Fibroblast of the conjunctiva (primary cell): ENCODE data around the gene PELI2.

Experiments
- DNase-seq: peaks from one replicate; pipeline ENCODE4 v3.0.0-alpha.2; 2010; ENCODE audit warnings: low read depth

PELI2 gene

DNA sequence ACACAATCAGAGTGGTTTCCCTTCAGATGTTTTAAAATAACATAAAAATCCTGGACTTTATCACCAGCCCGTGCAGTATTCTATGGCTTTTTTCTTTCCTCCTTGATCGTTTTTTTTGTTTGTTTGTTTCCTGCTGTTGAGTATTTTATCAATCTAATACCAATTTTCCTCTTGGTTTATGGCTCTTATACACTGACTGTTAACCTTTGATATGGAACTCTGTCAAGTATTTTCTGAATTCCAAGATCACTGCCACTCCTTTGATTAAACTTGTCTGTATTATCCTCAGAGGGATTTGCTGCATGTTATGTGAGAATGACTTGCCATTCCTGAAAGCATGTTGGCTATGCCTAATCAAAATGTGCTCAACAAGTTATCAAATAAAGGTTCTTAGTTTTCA lies 88.4 kb downstream of the PELI2 start:
- DNase-seq: no peak

DNA sequence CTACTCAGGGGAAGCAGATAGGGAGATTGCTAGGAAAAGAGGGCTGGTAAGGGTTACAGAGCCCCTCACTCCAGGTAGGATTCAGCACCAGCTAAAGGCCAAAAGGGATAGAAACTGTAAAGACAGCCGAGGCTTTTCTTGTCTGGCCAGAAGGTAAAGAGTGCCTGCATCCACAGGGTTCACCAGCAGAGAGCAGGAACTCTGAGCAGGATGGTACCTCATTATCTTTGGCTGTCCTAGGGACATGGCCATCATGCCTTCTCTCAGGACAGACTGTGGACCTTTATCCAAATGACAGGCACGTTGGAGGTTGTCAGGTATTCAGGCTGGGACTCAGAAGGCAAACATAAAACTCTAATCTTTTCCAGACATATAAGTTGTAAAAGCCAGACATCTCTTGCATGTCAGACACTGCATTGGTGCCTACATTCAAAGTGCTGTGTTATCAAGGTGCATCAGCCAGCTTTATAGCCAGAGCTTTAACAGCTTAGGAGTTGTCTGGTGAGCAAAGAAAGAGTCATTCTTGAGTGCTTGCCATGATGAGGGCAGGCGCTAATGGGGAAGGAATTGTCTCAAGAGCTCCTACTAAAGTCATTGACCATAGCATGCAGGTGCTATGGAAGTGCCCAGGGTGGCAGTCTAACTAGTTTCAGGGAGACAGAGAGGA lies 89.5 kb downstream of the PELI2 start:
- DNase-seq: no peak

DNA sequence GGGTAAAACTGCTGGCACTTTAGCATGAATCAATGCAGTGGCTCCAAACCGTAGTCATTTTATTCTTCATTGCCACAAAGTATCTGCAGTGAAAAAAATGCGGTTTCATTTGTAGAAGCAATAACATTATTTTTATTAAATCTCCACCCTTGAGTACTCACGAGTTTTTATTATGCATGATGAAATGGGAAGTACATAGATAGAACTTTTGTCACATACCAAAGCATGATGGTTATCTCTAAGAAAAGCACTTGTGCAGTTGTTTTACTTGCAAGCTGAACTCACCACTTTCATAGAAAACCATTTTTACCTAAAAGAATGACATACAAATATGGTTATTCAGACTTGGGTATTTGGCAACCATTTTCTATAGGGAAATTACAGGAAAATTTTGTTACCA lies 90.3 kb downstream of the PELI2 start:
- DNase-seq: no peak

DNA sequence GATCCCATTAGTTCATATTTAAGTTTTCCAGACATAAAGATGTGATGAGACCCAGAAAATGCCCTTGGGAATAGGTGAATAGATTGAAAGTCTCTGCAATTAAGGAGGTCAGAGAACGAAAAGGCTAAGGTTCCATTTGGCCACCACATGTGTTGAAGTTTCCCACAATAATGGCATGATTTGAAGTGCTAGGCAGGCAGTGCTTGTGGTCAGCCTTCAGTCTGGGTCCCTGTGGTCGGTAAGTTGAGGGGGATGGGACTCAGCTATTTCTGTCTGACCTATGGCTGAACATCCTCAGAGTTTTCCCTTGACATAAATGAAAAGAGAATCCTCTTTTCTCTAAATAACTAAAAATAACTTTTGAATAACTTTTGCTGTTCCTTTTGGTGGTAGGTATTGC lies 92.4 kb downstream of the PELI2 start:
- DNase-seq: no peak

DNA sequence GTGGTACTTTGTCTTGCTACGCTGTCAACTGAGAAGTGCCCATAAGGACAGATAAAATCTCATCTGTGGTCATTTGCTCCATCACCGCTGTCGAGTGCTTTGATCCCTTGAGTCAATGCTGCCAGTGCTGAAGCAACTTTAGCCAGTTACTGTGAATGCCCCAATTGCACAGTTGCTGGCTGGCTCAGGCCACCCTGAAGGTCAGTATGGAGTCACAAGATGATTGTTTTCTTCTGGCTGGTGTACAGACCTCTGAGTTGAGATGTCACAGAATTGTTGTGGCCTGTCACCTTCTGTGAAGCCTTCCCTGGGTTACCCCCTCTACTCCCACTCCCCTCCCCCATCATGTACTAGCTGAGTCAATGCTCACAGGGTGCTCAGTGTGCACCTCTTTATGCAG lies 92.9 kb downstream of the PELI2 start:
- DNase-seq: no peak

DNA sequence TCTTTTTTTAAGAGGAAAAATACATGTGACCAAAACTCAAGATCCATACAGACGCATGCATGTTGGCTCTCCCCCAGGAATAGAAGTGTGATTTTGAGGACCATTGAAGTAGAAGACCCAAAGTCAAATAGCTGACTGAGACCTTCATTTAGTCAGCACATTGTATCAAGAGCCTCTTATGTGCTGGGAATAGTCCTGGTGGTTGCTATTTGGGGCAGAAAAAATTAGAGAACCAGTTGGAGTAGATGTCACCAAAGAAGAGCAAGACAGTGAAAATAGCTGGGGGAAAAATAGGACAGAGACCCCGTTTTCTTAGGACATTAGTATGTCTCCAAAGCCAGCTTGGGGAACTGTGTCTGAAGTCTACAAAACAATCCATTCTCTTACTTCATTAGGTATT lies 93.6 kb downstream of the PELI2 start:
- DNase-seq: no peak

DNA sequence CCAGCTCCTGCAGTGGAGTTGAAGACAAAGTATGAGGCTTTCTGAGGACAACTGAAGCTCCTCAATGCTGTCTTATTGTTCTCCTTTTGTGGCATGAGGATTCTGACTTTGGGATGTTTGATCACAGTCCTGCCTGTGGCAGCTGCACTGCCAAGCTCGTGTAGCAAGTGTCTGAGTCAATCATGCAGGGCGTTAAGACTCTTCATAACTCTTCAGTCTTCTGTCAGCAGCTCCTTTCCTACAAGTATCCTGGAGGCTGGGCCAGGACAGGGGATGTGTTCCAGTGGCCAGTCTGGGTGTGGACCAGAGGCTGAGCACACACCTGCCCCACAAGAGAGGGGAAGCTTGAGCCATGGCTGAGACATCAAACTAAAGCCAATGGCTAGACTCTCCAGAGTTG lies 94.3 kb downstream of the PELI2 start:
- no peak for DNase-seq

DNA sequence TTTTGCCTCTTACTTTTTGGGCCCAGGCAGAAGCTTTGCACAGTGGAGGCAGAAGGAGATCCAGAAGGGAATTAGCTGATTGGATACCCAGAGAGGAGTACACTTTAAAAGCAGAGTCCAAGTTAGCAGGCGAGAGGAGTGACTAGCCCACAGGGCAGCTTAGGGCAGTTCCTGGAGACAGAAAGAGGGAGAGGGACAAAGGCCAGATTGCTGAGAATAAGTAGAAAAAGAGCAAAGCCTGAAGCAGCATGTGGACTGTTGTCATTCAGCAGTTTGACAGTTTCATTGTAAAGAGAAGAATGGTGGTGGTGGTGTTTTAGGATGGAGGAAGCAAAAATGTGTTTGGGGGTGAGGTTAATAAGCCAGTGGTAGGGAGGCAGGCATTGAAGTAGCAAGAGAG lies 95.1 kb downstream of the PELI2 start:
- no peak for DNase-seq

DNA sequence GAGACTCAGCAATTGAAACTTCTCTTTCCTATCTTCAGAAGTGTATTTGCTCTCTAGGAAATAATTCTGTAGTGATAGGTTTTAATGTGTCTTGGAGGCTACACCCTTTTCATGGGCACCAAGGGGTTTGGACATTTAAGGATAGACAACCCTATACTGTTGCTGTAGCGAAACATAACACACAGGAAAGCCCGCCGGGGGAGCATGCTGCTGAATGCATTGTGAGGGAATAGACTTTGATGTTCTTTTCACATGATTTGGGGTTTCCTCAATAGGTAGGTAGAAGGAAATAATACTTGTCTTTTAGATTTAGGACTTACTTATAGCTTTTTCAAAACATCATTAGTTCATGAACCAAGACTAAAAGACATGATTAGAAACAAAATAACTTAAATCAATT lies 97.0 kb downstream of the PELI2 start:
- DNase-seq: no peak

DNA sequence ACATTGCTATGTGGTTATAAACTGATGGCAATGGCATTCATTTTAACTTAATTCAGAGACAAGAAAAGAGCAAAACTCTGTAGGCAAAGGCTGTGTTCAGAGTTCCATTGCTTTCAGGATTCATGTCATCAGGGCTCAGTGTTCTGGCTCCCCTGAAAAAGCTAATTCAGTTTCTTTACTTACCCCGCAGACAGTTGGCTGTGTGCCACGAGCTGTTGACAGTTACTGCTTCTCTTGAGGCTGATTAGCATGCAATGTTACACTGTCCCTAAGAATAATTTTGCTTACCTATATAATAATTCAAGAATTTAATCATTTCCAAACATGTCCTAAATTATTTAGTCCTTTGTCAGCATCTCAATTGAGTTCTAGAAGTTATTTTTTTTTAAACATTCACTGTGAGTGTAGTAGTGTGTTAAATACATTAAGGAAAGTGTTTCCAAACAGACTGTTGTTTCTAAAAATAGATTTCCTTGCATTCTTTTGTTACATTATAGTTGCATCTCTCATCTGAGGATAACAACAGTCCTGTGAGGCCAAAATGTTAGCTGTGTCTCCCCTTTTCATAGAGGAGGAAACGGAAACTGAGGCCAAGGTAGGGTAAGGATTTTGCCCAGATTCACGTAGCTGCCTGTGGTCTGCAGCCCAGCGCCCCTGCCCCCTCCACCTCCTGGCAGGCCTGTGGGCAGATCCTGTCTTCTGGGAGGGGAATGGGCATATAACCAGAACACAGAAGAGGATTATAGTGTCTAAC lies 98.6 kb downstream of the PELI2 start:
- no peak for DNase-seq

DNA sequence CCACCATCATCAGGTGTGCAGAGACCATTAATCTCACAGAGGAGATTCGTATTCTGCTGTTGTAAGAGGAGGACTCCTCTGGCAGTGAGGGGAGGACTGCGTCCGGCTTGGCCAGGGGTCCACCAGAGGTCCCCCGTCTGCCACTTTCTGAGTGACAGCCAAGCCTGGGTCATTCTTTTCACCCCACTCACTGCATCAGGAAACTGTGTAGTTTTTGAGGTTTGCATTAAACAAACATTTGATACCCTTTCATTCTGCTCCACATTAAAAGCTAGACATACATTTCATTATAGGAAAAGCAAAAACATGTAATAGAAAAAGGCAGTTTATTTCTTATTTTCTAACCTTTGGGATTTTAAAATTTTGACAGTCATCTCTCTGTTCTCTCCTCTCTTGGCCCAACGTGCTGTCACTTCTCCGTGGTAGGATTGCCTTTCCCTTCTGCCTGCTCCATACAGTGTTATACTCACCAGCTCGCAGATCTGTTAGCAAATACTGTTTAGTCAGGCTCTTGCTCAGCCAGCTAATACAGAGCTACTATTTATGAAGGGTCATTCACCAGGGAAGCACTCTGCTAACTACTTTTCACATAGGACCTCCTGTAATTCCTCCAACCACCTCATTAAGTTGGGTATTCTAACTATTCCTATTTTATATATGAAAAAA lies 99.3 kb downstream of the PELI2 start:
- no peak for DNase-seq

DNA sequence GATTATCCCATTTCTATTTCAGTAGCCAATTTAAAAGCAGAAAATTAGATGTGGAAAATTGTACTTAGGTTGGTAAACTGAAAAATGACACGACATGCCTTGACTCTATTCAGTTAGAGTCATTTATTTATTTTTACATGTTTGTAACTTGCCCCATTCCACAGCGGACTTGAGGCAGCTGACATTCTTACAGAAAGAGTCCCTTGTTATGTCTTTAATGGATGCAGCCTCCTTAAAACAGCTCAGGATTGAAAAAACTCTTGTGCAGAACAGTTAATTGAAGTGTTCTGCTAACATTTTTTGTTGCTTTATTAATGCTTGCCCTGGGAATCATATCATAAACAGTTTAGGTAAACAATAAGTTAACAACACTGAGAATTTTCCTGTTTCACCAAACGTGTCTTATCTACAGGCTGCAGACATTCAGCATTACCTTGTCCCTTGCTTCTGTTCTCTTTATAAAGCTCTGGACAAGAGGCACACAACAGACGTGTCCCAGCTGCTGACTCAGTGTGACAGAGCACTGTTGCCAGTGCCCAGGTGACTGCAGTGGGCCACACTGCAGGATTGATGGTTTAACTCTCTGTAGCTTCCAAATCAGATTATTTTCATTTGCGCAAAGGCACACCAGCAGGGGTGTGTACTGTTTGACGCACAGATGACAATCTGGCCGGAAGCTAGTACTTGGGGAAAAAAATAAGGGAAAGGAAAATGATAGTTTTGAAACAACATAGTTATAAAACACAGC lies 101.6 kb downstream of the PELI2 start:
- no peak for DNase-seq

DNA sequence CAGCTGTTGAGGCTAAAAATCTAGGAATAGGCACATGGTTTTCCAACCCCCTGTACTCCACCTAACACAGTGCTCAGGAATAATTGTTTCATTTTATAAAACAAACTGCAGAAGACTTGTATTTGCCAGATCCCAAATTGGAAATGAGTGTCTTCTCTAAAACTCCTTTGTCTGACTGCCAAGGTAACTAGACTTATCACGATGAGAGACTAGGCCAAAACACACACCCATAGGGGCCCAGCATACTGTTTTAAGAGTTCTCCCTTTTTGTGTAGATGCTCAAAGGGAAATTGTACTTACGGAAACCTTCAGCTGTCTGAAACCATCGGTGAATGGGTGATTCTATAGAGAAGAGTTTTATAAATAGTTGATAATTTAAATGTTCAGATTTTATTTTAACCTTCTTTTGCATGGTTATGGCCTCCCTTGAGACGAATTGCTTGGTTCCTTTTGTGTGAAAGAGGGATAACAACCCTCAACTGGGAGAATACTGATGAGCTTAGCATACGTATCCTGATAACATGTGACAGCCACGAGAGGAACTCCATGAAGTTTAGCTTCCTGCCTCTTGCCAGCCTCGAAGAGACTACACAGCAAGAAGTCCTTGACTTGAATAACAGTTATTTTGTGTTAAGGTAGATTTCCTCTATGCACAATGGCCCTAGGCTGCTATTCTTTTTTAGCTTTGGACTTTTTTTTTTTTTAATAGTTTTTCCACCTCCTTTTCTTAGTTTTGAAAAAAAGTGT lies 103.3 kb downstream of the PELI2 start:
- no peak for DNase-seq

DNA sequence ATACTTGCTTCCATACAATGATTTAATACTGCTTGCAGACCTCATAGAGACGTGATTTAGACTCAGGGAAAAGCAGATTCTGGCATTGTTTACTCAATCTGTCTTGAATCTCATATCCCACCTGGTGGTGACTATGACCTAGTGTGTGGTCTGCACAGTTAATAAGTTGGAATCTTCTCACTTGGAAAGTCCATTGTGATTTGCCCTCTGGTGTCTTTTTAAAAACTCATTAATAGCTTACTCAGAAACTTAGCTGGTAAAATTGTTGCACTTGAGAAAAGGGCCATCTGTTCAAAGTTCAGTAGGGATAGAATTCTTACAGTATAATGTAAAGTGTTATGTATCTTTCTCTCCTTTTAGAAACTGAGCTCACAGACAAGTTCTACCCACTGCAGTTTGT lies 106.0 kb downstream of the PELI2 start:
- DNase-seq: no peak

DNA sequence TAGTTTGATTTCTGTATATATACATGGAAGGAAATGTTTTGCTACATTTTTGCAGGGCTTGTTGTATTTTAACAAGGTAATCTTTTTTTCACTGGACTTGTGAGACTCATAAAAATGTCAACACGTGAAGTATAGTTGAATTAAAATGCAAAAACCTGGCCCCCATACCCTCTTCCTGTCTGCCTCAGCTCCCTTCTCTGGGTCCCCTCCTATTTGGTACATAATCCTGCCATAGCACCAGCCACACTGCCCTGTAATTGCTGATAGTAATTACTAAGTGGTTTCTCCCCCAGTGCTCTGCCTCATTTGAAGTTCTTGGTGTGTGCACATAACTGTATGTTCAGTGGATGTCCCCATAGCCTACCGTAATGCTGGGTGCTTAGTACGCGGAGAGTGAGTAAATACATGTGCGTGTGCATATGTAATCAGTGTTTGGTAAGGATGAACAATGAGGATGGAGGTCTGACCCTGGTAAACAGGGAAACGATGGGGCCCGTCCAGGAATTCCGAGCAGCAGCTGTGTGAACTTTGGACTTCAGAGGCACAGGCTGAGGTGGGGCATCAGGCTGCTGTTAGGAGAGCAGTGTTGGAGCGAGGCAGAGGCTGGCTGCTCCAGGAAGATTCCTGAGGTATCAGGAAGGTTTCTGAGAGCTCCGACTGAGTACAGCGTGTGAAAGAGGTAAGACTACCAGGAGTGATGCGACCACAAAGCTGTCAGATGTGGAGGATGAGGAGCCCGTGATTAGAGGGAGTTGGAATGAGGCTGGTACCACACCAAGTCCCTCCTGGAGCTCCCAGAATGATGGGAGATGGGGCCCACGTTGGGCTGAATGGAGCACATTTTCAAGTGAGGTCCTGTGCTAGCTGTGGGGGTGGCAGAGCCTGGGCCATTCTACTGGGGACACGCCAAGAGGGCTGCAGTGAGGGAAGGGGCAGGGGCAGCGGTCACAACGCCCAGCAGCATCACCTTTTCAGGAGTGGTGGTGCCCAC lies 106.8 kb downstream of the PELI2 start:
- DNase-seq: no peak

DNA sequence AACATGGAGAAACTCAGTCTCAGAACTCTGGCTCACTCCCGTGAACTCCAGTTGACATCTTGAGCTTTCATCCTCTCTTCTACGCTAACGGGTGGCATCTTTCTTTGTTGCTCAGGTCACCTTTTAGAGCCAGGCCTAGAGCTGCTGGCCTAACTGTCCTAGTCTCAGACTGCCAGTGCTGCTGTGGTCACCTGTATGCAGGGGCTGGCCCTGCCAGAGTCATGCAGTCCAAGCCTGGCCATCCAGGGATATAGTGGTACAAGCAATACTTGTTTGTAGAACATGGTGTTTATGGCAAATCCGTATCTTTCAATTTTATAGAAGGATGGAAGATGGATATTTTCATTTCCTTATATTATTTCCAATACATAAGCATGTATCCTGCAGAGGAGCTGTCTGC lies 117.2 kb downstream of the PELI2 start:
- DNase-seq: no peak

DNA sequence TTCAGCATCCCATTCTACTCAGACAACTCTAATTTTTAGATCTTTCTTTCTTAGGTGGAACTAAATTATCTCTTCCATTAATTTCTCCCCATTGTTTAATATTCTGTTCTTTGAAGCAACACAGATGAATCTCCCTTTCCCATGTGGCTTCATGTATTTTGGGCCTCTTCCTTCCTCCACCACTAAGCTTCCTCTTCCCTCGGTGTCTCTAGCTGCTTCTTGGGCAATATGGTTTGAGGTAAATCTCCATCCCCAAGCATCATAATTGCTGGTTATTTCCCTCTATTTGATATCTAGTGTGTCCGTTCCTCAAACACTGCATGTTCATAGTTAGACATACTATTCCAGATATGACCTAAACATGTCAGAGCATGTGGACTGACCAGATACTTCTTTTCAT lies 119.2 kb downstream of the PELI2 start:
- DNase-seq: no peak

DNA sequence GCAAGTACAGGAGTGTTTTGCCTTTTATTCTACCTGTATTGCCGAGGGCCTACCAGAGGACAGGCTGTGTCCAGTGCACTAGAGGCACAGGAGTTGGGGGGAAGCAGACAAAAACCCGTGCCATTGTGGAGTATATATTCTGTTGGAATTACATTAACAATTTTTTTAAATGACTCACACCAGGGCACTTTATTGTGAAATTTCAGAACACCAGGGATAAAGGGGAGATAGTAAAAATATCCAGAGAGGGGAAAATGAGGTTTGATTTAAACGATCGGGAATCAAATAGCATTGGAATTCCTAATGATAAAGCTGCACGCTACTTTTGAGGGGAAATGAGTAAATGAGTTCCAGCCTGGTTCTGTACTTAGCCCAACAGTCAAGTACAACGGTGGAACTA lies 123.2 kb downstream of the PELI2 start:
- DNase-seq: no peak

DNA sequence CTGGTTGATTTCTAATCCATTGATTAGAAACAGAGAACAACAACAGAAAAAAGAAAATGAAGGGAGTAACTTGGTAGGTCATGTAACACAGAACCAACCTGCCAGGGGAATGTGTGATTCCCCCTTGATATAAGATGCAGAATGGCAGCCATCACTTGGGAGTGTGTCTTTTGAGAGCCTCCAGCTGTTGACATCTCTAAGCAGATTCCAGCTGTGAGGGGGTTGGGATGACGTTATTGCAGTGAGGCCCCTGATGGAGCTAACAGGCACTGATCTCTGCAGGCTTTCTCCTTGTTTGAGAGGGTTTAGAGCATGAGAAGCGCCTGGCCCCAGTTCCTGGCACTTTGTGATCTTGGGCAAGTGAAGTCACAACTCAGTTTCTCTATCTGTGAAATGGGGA lies 124.9 kb downstream of the PELI2 start:
- no peak for DNase-seq

DNA sequence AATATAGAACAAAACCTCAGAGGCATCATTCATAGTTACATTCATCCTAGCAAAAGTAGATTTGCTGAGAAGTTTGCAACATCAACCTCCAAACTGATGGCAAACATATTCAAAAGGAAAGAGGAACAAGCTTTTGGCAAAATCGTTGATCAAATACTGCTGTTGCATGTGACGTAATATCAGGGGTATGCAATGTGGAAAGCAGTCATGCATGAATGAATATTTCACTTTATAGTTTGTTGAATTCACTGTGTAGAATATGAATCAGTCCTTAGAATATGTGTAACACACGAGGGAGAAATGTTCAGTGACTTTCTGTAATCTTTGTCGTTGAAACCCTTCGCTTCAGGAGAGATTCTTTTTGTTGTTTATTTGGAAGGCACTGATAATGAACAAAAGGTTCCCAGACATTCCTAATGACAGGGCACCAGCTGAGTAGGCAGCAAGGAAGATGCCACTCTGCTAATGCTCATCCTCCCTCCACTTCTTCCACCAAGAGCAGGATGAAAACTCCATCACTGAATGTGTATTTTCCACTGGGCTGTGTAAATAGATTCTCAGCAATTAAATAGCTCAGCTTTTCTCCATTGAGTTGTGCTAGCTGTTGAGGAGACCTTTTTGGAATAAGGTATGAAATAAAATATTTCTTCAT lies 126.1 kb downstream of the PELI2 start:
- DNase-seq: peak; percentile 70
